NCI-H2107 treated with DMSO at 0.1 percent for 48 hours (cell line): ENCODE measurements around the gene MCUR1.
A peak's percentile ranks its signal among the peaks of the same experiment; 100 is the strongest.
"Not testable (repeated sequence)": the region's sequence is repeated elsewhere in the genome, so short reads cannot be mapped to it uniquely, and the experiment has no call there.

Experiments used
- DNase-seq: peaks from one replicate; lab custom pipeline; 2025; ENCODE audit not compliant: unreplicated experiment; lab: John Stamatoyannopoulos, UW

Gene MCUR1

GRCh38 chr6:13814176-13814937 is at the start of gene MCUR1:
Gene MCUR1, minus strand, starts transcription at chr6:13814557. Its CDS starts 128 bp downstream, at chr6:13814429.
- peak; percentile 69 for DNase-seq

GRCh38 chr6:13863699-13864155 is 49.4 kb upstream of the MCUR1 start:
- no peak for DNase-seq

GRCh38 chr6:13860556-13861185 is 46.3 kb upstream of the MCUR1 start:
- DNase-seq: not testable (repeated sequence)

- DNase-seq: no peak
These were observed 45.7 kb upstream of the MCUR1 start for GRCh38 chr6:13859871-13860555.

GRCh38 chr6:13854716-13855250 is 40.4 kb upstream of the MCUR1 start:
- no peak for DNase-seq

- no peak for DNase-seq
These were observed 39.5 kb upstream of the MCUR1 start for GRCh38 chr6:13853871-13854270.

- DNase-seq: no peak
These were observed 37.4 kb upstream of the MCUR1 start for GRCh38 chr6:13851803-13852202.

GRCh38 chr6:13851330-13851729 is 37.0 kb upstream of the MCUR1 start:
- DNase-seq: no peak

- not testable (repeated sequence) for DNase-seq
These were observed 36.3 kb upstream of the MCUR1 start for GRCh38 chr6:13850690-13851089.

GRCh38 chr6:13848522-13849150 is 34.3 kb upstream of the MCUR1 start:
- DNase-seq: no peak

GRCh38 chr6:13847326-13848050 is 33.1 kb upstream of the MCUR1 start:
- no peak for DNase-seq

GRCh38 chr6:13846841-13847240 is 32.5 kb upstream of the MCUR1 start:
- no peak for DNase-seq

- no peak for DNase-seq
These were observed 27.6 kb upstream of the MCUR1 start for GRCh38 chr6:13841936-13842335.

GRCh38 chr6:13838616-13839015 is 24.3 kb upstream of the MCUR1 start:
- no peak for DNase-seq

GRCh38 chr6:13836170-13836569 is 21.8 kb upstream of the MCUR1 start:
- no peak for DNase-seq

- no peak for DNase-seq
These were observed 20.4 kb upstream of the MCUR1 start for GRCh38 chr6:13834790-13835189.

GRCh38 chr6:13834018-13834417 is 19.7 kb upstream of the MCUR1 start:
- not testable (repeated sequence) for DNase-seq

- DNase-seq: no peak
These were observed 18.4 kb upstream of the MCUR1 start for GRCh38 chr6:13832778-13833177.

GRCh38 chr6:13831615-13832014 is 17.3 kb upstream of the MCUR1 start:
- no peak for DNase-seq

GRCh38 chr6:13830803-13831202 is 16.4 kb upstream of the MCUR1 start:
- DNase-seq: no peak
